ENCODE measurements around the gene COL13A1.

COL13A1 gene

GRCh38 chr10:69914398-69915214 is 112.9 kb downstream of the COL13A1 start:
- DNase-seq = peak; percentile 57

GRCh38 chr10:69915215-69915560 is 113.5 kb downstream of the COL13A1 start:
- DNase-seq = peak; percentile 5

- no peak for DNase-seq
Measured at GRCh38 chr10:69916118-69916517, 114.4 kb downstream of the COL13A1 start.

GRCh38 chr10:69918036-69918435 is 116.3 kb downstream of the COL13A1 start:
- DNase-seq = no peak

- DNase-seq = no peak
Measured at GRCh38 chr10:69919250-69919649, 117.5 kb downstream of the COL13A1 start.

GRCh38 chr10:69925111-69925510 is 123.4 kb downstream of the COL13A1 start:
- DNase-seq = no peak

GRCh38 chr10:69928339-69928738 is 126.6 kb downstream of the COL13A1 start:
- no peak for DNase-seq

- no peak for DNase-seq
Measured at GRCh38 chr10:69929575-69929974, 127.9 kb downstream of the COL13A1 start.

- DNase-seq = no peak
Measured at GRCh38 chr10:69934768-69935167, 133.1 kb downstream of the COL13A1 start.

- DNase-seq = peak; percentile 34
Measured at GRCh38 chr10:69936091-69936490, 134.4 kb downstream of the COL13A1 start.

GRCh38 chr10:69938541-69938991 is 136.9 kb downstream of the COL13A1 start:
- DNase-seq = no peak

GRCh38 chr10:69939061-69939460 is 137.4 kb downstream of the COL13A1 start:
- peak; percentile 7 for DNase-seq

- no peak for DNase-seq
Measured at GRCh38 chr10:69939481-69939880, 137.8 kb downstream of the COL13A1 start.

GRCh38 chr10:69941730-69942129 is 140.0 kb downstream of the COL13A1 start:
- no peak for DNase-seq

- no peak for DNase-seq
Measured at GRCh38 chr10:69943292-69943820, 141.7 kb downstream of the COL13A1 start.

GRCh38 chr10:69944761-69945160 is 143.1 kb downstream of the COL13A1 start:
- no peak for DNase-seq

GRCh38 chr10:69948261-69948660 is 146.6 kb downstream of the COL13A1 start:
- DNase-seq = no peak

GRCh38 chr10:69949770-69950169 is 148.1 kb downstream of the COL13A1 start:
- no peak for DNase-seq

- DNase-seq = no peak
Measured at GRCh38 chr10:69951658-69952057, 150.0 kb downstream of the COL13A1 start.

GRCh38 chr10:69952069-69952800 is 150.5 kb downstream of the COL13A1 start:
- no peak for DNase-seq

- no peak for DNase-seq
Measured at GRCh38 chr10:69952821-69953221, 151.1 kb downstream of the COL13A1 start.

GRCh38 chr10:69953851-69954250 is 152.1 kb downstream of the COL13A1 start:
- DNase-seq = peak; percentile 46

- no peak for DNase-seq
Measured at GRCh38 chr10:69955211-69955805, 153.6 kb downstream of the COL13A1 start.
